GM21423 (cell line): Measurements from ENCODE around the gene GRIN3B.
"Not testable (repeated sequence)": the region's sequence is repeated elsewhere in the genome, so short reads cannot be mapped to it uniquely, and the experiment has no call there.

Experiments
- ATAC-seq: cut with Tn5 transposase; IDR thresholded peaks from one replicate; pipeline ENCODE4 v1.9.1; 2021; ENCODE audit warnings: mild to moderate bottlenecking, moderate library complexity; ENCODE audit not compliant: unreplicated experiment

The GRIN3B gene

DNA sequence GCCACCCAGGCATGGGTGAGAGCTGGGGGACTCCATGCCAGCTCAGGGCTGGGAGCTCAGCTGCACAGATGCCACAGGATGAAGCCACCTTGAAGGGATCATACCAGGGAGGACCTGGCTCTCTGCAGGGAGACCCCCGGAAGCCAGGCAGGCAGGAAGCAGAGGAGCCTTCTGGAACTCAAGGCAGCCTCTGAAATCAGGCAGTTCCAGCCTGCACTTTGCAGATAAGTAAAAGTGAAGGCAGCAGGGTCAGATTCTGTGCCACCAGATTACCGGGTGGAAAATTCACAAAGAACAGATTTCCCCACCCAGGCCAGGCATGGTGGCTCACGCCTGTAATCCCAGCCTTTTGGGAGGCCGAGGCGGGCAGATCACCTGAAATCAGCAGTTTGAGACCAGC lies 18.2 kb downstream of the GRIN3B start:
- ATAC-seq = no peak

DNA sequence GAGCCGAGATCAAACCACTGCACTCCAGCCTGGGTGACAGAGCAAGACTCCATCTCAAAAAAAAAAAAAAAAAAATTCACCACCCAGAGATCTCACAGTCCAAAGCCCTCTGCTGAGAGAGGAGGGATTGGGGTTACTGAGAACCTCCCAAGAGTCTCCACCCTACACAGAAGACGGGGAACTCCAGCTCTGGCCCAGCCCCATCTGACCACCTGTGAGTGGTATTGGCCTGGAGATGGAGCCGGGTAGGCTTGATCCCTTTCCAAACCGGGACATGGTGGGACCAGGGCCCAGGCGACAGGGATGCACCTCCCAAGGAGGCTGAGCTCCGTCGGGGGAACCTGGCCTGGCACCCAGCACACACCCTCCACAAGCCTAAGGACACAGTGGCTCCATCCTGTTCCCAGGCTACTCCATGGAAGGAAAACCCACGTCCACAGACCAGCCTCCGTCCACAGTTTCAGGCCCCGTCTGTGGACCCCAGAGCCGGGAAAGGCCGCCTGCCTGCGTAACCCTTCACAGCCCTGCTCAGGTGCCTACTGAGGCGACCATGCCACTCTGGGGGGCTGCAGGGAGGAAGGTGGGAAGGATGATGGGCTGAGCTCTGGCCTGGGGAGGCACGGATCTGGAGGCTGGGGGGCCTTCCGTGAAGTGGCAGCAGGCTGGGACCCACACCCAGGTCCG lies 18.9 kb downstream of the GRIN3B start:
- ATAC-seq = no peak

DNA sequence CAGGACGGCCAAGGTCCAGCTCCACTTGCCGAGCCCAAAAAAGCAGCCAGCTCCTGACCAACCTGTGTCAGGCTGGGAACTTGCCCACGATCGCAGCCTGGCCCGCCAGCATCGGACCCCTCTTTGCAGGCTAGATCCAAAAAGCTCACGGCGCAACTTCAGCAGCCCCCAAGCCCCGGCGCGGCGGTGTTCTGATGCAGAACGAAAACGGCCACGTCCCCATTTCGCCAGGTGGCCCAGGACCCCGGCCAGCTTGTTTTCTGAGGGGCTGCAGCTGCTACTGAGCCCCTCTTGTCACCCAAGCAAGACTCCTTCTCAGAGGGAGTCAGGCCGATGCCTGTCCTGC lies 19.4 kb downstream of the GRIN3B start:
- ATAC-seq = no peak

DNA sequence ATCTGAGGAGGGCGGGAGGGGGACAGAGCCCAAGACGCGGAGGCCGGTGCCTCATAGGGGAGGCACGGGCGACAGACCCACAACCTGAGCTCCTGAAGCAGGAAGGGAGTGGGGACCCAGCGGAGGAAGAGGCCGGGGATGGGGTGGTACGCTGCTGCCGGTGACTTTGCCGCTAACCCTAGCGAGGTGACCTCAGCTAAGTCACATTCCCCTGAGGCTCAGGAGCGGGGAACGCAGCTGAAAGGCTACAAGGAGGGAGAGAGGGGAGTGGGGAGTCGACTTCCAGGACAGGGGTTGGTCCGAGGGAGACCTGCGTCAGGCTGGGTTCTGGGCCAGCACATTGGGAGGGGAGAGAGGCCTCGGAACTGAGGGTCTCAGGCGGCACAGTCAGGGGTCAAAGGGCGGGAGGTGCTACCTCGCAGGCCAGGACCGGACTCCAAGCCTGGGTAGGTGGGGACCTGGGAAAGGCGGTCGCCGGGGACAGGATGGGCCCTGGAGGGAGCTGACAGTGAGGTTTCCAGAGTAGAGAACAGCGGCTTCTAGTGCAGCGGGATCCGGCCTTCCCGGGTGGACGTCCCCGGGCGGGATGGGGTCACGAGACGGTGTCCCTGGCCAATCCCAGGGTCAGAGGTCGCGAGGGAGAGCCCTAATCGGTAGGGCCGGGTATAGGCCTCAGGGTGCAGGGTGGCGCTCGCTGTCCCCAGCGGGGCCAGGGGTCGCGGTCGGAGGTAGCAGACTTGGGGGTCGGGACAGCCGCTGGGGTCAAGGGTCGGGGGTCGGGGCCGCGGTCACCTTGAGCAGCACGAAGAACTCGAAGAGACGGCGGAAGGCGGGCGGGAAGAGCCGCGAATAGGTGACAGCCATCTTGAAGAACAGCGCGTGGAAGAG lies 20.0 kb downstream of the GRIN3B start:
- no peak for ATAC-seq

DNA sequence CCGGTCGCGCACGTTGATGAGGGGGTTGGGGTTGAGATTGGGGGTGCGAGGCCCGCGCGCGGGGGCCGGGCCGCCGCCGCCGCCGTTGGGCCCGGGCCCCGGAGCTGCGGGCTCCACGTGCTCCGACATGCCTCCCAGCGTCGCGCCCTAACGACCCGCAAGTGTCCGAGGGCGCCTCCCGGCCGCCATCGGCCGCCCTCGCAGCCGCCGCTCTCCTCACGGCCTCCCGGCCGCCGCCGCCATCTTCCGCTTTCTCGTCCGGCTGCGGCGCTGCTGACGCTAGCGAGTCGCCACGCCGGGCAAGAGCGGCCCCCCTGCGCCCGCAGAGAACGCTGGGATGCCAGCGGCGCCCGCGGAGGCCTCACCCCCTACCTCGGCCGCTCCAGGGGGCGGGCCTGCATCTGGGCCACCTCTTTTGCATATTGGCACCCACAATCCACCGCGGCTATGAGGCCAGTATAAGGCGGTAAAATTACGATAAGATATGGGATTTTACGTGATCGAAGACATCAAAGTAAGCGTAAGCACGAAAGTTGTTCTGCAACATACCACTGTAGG lies 20.7 kb downstream of the GRIN3B start, which contains the start of gene TMEM259:
TMEM259 (minus strand) TSS at position 256 of the 558 bp plus-strand sequence; CDS start at position 129, 127 bp downstream.
- peak; percentile 83 for ATAC-seq

DNA sequence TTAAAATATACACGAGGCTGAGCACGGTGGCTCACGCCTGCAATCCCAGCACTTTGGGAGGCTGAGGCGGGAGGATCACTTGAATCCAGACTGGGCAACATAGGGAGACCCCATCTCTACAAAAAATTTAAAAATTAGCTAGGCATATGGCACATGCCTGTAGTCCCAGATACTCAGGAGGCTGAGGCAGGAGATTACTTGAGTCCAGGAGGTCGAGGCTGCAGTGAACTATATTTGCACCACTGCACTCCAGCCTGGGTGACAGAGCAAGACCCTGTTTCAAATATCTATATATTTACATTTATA lies 23.6 kb downstream of the GRIN3B start:
- ATAC-seq = not testable (repeated sequence)

DNA sequence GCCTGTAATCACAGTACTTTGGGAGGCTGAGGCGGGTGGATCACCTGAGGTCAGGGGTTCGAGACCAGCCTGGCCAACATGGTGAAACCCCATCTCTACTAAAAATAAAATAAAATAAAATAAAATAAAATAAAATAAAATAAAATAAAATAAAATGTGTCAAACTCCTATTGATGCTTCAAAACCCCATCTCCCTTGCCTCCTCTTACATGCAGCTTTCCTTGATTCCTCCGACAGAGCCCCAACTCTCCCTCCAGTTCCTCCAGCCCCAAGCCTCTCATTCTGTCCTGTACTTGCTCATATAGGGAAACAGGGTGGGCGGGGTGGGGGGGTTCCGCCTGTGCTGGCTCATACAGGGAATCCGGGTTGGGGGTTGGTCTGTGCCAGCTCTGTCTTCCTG lies 24.9 kb downstream of the GRIN3B start:
- ATAC-seq = not testable (repeated sequence)

DNA sequence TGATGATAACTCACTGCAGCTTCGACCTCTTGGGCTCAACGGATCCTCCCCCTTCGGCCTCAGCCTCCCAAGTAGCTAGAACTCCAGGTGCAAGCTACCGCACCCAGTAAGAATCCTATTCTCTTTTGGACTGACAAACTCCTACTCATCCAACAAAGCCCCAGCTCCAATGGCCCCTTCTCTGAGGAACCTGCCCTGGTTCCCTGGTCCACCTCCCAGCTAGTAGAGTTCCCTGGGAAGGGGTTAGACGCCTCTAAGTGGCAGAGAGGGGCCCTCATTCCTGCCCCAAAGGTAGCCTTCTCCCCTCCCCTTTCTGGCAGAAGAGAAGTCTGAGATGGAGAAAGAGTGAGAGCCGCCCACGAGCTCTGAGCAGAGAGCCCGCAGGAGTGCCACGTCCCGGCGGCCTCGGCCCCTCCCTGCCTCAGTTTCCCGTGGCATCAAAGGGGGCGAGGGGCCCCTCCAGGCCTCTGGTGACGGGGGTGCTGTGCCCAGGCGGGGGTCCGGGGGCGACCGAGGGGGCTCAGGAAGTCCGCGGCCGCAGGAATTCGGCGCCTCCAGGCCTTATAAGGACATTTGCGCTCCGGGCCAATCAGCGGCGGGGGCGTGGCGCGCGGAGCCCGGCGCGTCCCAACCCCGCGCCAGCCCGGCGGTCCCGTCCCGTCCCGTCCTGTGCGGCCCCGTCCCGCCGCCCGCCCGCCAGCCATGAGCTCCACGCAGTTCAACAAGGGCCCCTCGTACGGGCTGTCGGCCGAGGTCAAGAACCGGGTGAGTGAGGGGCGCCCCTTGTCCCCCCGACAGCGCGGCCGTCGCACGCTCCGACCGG lies 26.0 kb downstream of the GRIN3B start, which contains the start of gene CNN2:
CNN2 (plus strand) TSS at position 649 of the 823 bp plus-strand sequence; CDS start at position 703, 54 bp downstream.
- ATAC-seq = peak; percentile 41

DNA sequence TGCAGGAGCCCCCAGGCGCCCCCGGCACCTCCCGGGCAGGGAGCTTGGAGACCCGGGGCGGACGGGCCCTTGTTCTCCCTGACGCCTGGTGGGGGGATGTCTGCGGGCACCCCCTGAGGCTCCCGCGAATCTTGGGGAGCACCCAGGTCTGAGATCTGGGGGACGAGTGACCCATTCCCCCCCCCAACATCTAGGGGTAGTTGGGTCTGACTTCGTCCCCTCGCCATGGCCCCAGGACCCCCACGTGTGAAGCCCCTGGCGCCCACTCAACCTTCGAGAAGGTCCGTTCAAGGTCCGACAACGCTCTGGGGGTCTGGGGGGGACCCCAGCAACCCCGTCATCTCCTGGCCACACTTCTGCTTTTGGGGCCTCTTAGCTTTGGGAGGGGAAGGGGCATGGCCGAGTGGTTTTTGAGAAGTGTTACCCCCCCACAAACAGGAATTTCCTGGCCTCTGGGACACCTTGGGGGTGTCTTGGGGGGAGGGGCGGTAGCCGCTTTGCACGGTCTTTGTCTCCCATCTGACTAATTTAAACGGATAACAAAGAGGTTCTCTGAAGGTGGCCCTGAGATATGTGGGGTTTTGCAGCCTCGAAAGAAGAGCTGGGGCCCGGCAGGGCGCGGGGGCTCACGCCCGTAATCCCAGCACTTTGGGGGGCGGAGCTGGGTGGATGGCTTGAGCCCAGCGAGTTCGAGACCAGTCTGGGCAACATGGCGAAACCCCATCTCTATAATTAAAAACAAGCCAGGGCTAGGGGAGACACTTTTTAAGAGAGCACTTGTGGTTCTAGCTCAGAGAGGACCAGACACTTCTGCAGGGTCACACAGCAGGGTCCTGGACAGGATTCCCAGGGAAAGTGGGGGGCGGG lies 26.8 kb downstream of the GRIN3B start:
- peak; percentile 15 for ATAC-seq

DNA sequence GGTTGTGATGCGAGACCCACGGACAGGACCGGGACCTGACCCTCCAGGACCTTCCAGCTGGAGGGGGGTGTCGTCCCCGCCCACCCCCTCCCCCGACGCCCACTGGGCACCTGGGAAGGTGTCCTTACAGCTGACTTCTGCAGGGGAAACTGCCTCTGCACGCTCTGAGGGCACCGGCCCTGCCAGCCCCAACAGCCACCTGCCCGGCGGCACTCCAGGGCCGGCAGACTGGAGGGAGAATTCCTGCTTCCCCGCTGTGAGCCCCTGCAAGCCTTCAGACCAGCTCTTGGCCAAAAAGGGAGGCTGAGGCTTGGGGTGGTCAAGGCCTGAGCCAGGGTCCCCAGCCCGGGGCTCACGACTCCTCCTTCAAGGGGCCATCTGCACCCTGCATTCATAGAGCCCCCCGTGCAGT lies 27.4 kb downstream of the GRIN3B start:
- no peak for ATAC-seq

DNA sequence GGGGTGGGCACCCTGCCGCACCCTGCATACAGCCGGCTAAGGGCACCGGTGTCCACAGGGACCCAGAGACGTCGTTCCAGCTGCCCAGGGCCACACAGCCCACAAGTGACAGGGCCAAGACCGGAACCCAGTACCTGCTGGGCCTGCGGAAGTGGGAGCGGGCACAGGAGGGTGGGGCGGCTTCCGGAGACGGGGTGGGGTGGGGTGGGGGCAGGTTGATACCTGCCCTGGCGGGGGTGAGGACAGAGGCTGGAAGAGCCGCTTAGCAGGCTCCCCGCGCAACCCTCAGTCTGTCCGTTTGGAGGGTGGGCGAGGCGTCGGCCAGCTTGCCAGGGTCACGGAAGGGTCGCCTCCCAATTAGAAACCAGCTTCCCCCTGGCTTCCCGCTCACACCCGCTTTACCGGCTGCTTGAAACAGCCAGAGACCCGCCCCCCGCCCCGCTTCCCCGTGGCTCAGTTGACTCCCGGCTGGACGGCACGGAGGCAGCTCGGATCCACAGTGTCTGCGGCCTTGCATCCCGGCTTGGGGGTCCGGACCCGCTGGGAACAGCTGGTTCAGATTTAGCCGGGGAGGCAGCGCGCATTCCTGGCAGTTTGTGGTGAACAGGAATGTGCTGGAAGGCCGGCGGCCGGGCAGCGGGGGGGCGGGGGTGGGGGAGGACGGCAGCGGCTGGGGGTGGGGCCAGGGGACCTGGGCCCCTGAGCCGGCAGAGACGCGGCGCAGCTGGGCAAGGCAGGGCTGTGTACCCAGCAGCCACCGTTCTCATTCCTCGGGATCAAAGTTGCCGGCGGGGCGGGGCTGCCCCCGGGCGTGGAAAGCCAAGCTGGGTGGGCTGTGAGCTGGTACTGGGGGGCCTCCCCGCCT lies 28.1 kb downstream of the GRIN3B start:
- ATAC-seq = no peak

DNA sequence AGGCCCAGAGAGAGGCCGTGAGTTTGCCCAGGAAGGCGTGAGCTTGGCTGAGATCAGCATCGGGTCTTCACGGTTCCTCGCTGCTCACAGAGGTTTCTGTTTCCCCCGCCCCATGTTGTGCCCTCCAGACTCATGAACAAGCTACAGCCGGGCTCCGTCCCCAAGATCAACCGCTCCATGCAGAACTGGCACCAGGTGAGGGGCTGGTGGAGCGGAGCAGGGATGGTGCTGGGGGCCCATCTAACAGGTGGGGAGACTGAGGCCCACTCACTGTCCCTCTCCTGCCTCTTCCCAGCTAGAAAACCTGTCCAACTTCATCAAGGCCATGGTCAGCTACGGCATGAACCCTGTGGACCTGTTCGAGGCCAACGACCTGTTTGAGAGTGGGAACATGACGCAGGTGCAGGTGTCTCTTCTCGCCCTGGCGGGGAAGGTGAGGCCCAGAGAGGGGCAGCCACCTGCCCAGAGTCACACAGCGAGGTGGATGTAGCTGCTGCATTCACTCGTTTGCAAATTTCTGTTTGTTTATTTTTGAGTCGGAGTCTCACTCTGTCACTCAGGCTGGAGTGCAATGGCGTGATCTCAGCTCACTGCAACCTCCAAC lies 32.1 kb downstream of the GRIN3B start:
- no peak for ATAC-seq

DNA sequence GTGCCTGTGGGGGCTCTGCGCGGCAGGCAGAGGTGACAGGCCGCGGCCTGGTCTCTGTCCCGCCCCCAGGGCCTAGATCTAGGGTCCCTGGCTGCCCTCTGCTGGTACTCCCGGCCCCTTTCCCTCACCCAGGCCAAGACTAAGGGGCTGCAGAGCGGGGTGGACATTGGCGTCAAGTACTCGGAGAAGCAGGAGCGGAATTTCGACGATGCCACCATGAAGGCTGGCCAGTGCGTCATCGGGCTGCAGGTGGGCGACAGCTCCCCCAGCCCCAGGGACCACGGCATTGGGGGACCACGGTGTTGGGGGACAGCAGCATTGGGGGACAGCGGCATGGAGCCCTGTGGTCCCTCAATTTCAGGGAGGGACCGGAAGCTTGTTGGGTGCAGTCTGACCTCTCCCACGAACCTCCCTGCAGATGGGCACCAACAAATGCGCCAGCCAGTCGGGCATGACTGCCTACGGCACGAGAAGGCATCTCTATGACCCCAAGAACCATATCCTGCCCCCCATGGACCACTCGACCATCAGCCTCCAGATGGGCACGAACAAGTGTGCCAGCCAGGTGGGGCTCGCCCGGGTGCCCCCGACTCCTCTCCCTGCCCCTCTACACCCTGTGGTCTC lies 35.9 kb downstream of the GRIN3B start:
- ATAC-seq = no peak

DNA sequence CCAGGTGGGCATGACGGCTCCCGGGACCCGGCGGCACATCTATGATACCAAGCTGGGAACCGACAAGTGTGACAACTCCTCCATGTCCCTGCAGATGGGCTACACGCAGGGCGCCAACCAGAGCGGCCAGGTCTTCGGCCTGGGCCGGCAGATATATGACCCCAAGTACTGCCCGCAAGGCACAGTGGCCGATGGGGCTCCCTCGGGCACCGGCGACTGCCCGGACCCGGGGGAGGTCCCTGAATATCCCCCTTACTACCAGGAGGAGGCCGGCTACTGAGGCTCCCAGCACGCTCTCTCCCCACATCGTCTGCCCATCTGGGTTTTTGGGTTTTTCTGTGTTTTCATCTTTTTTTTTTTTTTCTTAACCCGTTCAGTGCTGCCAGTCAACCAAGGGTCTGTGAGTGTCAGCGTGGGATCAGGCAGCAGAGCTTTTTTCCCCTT lies 37.4 kb downstream of the GRIN3B start:
- no peak for ATAC-seq

DNA sequence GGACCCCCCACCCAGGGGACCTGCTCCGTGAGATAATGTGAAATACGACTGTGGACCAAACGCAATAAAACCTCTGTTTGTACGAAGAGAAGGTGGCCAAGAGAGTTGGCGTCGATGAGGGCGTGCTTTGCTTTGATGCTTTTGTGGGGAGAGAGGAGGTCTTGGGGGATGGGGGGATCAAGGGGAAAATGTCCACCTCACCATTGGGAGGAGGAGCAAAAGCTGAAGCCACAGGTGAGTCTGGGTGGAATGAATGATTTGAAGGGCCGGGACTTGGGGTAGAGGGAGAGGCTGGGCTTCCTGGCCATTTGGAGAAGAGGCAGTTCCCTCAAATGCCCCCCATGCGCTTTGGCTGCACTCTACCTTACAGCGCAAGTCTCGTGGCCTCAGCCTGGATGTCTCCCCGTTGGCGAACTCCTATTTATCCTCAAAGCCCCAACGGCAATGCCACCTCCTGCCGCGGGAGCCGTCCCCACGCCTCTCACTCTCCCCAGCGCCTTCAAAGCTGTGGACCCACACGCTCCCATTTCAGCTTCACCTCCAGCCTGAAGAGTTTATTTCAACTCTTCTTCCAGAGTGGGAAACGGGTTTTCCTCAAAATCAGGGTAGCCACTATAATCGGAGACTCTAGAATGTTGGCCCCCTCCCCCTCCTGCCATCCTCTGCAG lies 38.9 kb downstream of the GRIN3B start:
- no peak for ATAC-seq

DNA sequence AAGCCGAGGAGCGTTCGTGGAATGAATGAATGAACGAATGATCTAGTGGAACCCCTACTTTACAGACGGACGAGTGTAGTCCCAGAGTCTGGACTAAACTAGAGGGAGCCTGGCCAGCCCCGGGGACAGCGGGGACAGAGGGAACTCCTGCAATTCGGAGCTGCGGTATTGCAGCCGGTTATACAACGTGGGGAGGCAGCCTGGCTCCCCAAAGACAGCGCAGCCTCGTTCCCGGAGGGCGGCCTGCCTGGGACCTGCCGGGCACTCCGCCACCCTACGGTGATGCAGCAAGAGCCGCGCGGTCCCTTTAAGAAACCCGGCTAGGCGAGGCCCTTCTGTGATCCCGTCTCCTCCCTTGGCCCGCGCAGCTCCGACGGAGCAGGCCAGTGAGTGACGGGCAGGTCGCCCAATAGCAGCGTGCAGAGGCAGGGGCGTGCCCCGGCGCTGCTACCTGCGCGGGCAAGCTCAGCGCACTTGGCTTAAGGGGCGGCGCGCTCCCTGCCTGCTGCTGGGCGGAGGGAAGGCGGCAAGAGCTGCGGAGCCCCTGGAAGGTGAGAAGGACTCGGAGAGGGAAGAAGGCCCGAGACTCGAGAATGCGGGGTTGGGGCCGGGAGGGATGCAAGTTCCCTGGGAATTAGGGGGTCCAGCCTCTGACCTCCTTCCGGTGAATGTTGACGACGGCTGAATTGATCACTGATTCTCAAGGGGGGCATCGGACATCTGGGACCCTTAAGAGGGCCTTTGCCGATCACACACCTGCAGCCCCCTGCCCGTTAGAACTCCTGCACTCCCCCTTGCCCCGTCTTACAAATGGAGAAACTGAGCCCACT lies 39.6 kb downstream of the GRIN3B start, which contains the start of gene ABCA7:
ABCA7 (plus strand) TSS at position 462 of the 830 bp plus-strand sequence. CDS start 1,255 bp downstream, outside the sequence.
- ATAC-seq = peak; percentile 71
